ENCODE data around the gene CA10.

Gene CA10

DNA sequence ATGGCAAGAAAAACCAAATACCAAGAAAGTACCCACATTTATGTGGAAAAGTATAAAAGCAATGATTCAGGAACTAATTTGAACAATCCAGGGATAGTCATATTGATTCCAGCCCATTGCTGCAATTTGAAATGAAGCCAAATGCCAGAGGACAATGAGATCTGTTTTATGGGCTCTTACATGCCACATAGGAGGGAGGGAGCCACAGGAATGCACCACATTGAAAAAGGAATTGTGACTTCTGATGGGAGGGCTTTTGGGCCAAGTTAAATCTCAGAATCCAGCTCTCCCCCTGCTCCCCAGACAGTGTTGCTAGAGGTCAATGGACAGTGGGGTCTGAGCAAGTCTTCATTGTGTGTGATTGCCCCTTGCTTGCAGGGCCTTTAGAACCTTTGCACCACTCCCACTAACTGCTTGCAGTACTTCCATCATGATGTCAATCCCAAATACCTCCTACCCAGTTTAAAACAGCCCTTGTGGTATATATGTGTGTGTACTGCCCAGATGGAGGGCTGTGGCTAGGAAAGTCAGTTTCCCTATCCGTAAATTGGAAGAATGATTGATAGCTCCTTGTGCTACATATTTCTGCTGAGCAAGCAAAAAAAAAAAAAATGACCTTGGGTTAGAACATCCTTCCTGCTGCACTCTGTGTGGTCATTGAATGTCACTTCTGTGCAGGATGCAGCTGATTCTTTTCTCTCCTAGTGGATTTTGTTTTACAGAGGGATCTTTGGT is 491.4 kb downstream of the CA10 start:
- TF ChIP-seq, protein P1, sequence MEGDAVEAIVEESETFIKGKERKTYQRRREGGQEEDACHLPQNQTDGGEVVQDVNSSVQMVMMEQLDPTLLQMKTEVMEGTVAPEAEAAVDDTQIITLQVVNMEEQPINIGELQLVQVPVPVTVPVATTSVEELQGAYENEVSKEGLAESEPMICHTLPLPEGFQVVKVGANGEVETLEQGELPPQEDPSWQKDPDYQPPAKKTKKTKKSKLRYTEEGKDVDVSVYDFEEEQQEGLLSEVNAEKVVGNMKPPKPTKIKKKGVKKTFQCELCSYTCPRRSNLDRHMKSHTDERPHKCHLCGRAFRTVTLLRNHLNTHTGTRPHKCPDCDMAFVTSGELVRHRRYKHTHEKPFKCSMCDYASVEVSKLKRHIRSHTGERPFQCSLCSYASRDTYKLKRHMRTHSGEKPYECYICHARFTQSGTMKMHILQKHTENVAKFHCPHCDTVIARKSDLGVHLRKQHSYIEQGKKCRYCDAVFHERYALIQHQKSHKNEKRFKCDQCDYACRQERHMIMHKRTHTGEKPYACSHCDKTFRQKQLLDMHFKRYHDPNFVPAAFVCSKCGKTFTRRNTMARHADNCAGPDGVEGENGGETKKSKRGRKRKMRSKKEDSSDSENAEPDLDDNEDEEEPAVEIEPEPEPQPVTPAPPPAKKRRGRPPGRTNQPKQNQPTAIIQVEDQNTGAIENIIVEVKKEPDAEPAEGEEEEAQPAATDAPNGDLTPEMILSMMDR (conservative IDR thresholded peaks at IDR 0.05; ENCODE audit: low read depth, low read length), result no peak
- H3K4me3 ChIP-seq (ENCODE audit: low read length), result no peak overlapping the region
- DNase-seq (ENCODE audit: low read depth), result no peak

GRCh38 chr17:51662204-51663056 is 496.1 kb downstream of the CA10 start:
- TF ChIP-seq, protein P1 (conservative IDR thresholded peaks at IDR 0.05; ENCODE audit: low read depth, low read length), result no peak
- no peak overlapping the region for H3K4me3 ChIP-seq (ENCODE audit: low read length)
- no peak for DNase-seq (ENCODE audit: low read depth)

DNA sequence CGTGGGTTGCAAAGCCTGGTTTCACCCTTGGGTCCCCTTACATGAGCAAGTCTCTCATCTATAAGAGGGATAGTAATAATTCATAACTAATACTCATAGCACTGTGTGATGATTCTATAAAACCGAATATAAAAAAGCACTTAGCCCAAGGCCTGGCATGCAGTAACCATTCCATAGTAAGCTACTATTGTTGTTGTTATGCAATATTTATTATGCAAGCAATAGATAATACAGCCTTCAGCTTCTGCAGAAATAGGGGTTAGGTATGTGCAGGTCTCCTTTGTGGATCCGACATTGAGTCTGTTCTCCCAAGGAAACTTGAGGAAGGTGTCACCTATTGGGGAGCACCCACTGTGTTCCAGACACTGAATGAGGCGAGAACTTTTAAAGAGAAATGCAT is 497.1 kb downstream of the CA10 start:
- TF ChIP-seq, protein P1 (conservative IDR thresholded peaks at IDR 0.05; ENCODE audit: low read depth, low read length), result no peak
- no peak for DNase-seq (ENCODE audit: low read depth)
- H3K4me3 ChIP-seq (ENCODE audit: low read length), result no peak overlapping the region

- H3K4me3 ChIP-seq (ENCODE audit: low read length), result no peak overlapping the region
- TF ChIP-seq, protein P1 (conservative IDR thresholded peaks at IDR 0.05; ENCODE audit: low read depth, low read length), result no peak
- DNase-seq (ENCODE audit: low read depth), result no peak
These were observed 498.2 kb downstream of the CA10 start for GRCh38 chr17:51660266-51660665.

GRCh38 chr17:51657224-51657623 is 501.3 kb downstream of the CA10 start:
- DNase-seq (ENCODE audit: low read depth), result no peak
- TF ChIP-seq, protein P1 (conservative IDR thresholded peaks at IDR 0.05; ENCODE audit: low read depth, low read length), result no peak
- no peak overlapping the region for H3K4me3 ChIP-seq (ENCODE audit: low read length)

DNA sequence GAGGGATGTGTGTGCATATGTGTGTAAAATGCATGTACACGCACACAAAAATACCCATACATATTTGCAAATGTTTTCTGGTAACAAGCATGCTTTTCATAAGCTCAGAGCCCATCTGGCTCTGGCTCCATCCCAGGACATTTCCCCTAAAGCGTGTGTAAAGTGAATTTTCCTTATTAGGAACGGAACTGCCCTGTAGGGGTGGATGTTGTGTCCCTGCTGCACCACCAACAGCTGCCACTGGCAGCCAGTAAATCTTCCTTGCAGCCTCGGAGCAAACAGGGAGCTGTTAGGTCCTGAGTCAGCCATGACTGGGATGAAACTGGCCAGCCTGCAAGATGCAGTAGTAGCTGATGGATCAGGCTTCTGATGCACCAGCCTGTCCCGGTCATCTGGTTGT is 504.6 kb downstream of the CA10 start:
- no peak overlapping the region for H3K4me3 ChIP-seq (ENCODE audit: low read length)
- TF ChIP-seq, protein P1 (conservative IDR thresholded peaks at IDR 0.05; ENCODE audit: low read depth, low read length), result no peak
- DNase-seq (ENCODE audit: low read depth), result no peak

All from retinal pigment epithelial cell (primary cell).